Fibroblast of skin of abdomen (primary cell): ENCODE results near the gene MUC5AC.
"Not testable (repeated sequence)": the region's sequence is repeated elsewhere in the genome, so short reads cannot be mapped to it uniquely, and the experiment has no call there.

Source experiments
- DNase-seq: peaks from one replicate; pipeline ENCODE4 v3.0.0-alpha.2; 2013

The MUC5AC gene

DNA sequence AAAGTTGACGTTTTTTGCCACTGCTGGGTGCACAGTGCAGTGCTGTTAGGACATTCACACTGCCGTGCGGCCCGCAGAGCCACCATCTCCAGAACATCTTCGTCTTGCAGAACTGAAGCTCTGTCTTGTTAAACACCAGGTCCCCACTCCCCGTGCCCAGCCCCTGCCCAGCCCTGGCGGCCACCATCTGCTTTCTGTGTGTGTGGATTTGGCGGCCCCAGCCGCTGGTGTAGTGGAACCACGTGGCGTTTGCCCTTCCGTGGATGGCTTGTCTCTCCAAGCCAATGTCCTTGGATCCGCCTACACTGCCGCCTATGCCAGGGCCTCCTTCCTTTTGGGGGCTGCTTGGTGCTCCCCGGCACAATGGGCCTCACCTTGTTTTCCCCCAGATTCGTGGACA lies 8.2 kb upstream of the MUC5AC start:
- no peak for DNase-seq

DNA sequence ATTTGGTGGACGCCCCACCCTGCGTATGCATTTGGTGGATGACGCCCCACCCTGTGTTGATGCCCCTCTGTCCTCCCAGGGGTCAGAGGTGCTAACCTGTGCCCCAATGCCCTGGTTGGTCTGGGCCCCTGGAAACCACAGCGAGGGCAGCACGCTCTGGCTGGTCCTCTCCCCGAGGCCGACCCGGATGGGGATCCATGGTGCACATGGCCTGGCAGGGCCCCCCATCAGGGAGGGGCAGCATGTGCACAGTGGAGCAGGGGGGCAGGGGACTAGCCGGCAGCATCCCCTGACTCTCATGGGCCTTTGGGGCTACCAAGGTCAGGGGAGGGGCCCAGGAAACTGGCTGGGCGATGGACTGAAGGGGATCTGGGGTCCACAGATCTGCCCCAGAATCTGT lies 7.6 kb upstream of the MUC5AC start:
- no peak for DNase-seq

DNA sequence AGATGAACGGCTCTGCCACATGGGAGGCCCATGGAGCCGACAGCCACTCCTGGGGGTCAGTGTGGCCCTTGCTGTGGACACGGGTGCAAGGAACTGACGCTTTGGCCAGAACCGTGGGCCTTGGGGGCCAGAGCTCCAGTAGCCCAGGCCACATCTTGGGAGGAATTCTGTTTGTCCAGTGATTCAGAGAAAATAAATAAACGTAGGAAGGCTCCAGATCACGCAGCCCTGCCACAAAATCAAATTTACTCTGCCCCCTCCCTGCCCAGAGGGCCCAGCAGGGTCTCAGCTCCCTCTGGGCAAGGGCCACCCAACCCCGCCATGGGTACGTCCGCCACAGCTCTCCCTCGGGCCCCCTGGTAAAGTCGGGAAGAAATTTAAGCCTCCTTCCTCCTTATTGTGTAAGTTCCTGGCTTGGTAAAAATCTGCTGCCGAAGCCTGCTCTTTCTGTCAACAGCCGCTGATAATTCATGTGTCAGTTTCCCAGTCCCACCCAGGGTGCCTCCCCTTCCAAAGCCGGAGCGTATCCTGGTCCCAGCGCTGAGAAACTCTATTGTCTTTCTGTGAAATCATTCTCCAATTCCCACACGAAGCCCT lies 6.9 kb upstream of the MUC5AC start:
- DNase-seq, result no peak

DNA sequence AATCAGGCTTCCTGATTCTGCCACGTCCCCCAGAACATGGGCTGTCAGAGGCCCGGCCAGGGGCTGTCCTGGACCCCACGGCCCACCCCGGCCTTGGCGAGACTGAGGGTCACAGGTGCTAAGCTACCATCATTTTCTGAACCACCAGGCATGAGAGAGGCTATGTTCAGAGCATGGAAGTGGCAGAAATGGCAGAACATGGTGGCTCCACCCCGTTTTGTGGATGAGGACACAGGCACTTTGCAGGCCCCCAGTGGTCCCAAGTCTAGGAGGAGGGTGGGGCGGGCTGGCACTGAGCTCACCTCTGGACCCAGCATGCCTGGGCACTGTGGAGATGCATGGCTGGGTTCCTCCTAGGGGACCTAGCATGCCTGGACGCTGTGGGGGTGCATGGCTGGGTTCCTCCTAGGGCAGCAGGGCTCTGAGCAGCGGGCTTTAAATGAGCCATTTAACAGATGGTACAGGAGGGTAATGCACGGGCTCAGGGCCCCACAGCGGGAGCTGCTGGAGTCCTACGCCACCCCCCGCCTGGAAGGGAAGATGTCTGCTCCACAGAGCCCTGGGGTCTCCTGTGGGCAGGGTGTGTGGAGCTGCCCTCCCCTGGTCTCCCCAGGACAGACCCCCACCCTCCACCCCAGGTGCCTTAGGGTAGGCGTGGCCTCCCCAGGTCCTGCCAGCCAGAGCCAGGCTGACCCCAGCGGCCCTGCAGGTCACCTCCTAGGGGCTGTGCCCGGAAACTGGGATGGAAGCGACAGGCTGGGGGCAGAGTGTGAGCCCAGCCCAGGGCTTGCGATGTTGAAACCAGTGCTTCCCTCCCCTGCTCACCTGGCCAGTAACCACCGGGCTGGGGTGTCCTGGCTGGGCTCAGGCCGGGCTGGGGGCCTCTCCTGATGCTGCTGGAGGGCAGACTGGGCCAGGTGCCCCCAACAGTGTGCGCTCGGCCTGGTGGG lies 6.1 kb upstream of the MUC5AC start:
- DNase-seq, result no peak

DNA sequence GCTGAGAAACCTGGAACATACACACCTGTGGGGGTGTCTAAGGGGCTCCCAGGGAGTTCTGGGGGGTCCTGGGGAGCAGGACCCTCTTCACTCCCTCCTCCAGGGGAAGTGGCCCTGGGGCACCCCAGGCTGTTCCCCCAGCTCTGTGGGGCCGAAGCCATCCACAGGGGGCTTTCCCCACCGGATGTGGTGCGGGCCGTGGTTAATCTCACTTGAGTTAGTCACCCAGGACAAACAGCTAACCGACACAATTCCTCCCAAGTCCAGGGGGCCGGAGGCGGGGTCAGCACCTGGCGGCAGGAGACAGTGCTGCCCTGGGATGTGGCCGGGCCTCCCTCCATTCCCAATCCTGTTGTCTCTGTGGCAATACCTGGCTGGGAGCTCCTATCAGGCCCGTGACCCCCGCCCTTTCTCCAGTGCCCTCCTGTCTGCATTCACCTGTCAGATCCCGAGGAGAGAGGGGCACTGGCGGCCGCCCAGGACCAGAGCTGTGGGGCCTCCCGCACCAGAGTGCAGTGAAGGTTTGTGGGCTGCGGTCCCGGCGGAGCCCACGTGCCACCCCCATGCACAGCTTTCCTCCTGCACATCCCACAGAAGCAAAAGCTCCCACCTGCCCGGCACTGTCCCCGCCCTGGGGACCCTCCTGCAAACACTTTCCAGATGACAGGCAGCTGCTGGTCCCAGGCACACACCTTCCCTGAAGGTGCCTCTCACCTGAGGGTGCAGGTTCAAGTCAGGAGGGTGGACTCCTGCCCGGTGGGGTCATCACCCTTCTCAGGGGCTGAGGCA lies 5.2 kb upstream of the MUC5AC start:
- no peak for DNase-seq

DNA sequence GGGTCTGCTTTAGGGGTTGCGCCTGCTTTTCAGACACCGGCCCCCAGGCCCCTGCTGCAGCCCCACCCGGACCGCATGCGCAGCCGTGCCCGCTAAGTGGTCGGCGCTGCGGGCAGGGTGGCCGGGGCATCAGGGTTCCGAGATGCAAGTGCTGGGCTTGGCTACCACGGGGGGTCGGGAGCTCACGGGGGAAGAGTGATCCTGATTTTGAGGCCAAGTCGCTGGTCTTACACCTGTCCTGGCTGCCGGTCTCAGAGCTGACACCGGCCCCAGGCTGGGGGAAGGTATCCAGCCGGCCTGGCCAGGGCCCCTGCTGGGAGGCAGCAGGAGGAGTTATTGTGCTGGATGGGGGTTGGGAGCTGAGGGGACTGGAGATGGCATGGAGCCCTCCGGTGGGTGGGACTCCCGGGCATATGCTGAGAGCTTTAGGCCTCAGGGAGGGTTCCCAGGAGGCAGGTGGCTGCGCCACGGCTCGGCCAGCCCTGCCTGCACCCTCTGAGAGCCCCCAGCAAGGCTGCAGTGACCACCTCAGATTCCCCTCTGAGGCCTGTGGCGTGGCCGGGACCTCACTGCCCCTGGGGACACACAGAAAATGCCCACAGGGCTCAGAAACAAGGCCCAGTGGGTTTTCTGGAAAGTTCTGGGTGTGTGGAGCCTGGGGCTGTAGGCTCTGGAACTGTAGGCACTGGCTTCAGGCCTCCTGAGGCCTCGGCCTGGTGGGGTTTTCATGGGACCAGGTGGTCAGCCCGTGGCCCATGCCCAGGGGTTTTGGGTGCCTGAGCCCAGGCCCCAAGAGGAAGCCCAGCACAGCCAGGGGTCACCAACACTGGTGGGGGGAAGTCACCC lies 4.4 kb upstream of the MUC5AC start:
- no peak for DNase-seq

DNA sequence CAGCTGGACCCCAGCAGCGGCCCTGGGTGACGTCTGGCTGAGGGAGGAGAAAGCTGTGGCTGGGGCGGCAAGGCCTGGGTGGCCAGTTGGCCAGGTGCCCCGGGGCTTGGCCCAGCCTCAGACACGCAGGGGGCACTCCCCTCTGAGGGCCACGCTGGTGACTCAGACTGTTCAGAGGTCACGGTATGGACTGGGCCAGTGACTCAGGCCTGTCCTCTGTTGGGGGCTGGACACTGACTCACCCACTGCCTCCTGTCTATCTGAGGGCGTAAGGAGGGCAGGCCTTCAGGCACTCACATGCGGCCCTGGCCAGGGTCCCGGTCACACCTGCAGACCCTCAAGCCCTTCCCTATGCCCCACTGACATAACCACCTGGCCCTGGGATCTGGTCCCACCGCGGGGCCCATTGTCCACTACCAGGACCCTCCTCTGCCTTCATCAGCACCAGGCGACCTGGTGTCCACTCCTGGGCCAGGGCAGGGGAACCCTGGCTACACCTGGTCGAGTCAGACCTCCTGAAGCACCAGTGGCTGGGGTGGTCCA lies 3.7 kb upstream of the MUC5AC start:
- DNase-seq, result peak; percentile 43

DNA sequence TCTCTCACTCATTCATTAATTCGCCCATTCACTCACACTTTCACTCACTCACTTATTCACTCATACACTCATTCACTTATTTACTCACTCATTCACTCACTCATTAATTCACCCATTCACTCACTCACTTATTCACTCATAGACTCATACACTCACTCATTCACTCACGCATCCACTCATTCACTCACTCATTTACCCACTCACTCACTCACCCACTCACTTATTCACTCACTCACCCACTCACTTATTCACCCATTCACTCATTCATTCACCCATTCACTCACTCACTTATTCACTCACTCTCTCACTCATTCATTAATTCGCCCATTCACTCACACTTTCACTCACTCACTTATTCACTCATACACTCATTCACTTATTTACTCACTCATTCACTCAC lies 3.1 kb upstream of the MUC5AC start:
- DNase-seq, result not testable (repeated sequence)

DNA sequence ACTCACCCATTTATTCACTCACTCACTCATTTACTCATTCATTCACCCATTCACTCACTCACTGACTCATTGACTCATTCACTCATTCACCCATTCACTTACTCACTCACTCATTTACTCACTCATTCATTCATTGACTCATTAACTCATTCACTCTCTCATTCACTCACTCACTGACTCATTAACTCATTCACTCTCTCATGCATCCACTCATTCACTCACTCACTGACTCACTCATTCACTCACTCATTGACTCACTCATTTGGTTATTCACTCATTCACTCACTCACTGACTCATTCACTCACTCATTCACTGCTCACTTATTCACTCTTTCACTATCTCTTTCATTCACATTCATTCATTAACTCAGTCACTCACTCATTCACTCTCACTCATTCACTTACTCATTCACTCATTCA lies 2.5 kb upstream of the MUC5AC start:
- DNase-seq, result no peak

DNA sequence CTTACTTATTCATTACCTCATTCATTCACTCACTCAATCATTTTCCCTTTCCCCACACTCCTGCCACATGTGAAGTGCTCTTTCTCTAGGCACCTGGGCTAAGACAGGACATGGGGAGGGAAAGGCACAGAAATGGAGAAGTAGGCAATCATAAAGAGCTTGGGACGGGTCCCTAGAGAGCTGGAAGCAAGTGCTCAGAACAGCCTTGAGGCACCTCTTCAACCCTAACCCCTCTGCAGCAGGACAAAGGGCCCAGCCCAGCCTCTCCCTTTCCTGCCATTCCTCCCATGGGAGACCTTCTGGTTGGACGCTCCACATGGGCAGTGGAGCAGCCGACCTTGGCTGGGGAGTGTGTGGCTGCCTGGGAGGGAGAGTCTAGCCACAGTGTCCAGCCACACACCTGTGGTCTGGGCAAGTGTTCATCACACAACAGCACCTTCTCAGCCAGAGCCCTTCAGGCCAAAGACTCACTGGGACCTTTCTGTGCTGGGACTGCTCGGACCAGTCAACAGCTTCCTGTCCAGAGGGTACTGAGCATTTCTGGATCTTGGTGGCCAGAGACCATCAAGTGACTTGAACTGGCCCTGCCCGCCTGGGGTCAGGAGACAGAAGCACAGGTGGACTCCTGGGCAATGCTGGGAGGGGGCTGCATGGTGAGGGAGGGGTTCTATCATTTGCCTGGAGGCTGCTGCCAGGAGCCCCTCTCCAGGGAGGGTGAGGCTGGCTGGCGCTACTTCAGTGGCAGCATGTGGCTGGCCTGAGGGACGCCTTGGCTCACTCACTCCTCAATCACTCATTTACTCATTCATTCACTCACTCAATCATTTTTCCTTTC lies 1.0 kb upstream of the MUC5AC start:
- DNase-seq, result no peak

DNA sequence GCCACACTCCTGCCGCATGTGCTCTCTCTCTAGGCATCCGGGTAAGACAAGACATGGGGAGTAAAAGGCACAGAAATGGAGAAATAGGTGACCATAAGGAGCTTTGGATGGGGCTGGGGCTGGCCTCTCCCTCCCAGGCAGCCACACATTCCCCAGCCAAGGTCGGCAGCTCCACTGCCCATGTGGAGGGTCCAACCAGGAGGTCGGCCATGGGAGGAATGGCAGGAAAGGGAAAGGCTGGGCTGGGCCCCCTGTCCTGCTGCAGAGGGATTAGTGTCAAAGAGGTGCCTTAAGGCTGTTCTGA lies 460 bp upstream of the MUC5AC start:
- no peak for DNase-seq

DNA sequence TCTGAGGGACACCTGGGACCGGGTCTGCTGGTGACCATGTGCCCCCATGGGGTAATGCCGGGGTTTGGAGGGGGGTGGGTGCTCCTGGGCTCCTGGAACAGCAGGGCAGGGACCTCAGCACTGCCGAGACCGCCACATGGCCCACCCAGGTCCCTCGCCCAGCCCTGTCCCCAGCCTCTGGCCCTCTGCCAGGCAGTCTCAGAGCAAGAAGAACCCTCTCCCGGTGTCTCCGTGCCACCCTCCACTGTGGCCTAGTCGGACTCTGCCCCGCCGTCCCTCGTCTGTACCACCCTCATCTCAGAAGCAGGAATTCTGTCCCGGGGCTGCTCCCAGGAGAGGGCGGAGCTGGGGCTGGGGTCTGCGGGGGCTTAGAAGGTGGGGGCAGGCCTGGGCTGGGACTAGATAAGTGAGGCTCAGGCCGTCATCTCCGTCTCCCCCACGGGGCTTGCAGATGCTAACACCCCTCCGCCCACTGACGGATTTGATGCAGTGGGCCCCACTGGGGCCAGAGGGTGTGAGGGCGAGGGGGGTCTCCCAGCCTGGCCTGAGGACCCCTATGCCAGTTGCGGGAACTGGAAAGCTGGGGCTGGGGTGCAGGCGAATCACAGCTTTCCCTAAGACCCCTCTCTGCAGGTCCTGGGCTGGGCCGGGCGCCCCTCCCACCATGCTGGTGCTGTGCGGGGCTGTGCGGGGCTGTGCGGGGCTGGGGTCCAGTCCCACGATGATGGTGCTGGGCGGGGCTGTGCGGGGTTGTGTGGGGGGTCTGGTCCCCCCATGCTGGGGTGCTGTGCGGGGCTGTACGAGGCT lies 1.1 kb downstream of the MUC5AC start:
- no peak for DNase-seq

DNA sequence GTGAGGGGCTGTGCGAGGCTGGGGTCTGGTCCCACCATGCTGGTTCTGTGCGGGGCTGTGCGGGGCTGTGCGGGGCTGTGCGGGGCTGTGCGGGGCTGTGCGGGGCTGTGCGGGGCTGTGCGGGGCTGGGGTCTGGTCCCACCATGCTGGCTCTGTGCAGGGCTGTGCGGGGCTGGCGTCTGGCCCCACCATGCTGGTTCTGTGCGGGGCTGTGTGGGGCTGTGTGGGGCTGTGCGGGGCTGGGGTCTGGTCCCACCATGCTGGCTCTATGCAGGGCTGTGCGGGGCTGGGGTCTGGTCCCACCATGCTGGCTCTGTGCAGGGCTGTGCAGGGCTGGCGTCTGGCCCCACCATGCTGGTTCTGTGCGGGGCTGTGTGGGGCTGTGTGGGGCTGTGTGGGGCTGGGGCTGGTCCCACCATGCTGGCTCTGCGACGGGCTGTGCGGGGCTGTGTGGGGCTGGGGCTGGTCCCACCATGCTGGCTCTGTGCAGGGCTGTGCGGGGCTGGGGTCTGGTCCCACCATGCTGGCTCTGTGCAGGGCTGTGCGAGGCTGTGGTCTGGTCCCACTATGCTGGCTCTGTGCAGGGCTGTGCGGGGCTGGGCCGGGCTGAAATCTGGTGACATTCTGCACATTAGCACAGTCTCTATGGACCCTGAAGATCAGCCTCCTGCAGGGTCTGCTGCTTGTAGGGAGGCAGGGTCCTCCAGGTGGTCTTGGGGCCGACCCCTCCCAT lies 1.9 kb downstream of the MUC5AC start:
- not testable (repeated sequence) for DNase-seq

DNA sequence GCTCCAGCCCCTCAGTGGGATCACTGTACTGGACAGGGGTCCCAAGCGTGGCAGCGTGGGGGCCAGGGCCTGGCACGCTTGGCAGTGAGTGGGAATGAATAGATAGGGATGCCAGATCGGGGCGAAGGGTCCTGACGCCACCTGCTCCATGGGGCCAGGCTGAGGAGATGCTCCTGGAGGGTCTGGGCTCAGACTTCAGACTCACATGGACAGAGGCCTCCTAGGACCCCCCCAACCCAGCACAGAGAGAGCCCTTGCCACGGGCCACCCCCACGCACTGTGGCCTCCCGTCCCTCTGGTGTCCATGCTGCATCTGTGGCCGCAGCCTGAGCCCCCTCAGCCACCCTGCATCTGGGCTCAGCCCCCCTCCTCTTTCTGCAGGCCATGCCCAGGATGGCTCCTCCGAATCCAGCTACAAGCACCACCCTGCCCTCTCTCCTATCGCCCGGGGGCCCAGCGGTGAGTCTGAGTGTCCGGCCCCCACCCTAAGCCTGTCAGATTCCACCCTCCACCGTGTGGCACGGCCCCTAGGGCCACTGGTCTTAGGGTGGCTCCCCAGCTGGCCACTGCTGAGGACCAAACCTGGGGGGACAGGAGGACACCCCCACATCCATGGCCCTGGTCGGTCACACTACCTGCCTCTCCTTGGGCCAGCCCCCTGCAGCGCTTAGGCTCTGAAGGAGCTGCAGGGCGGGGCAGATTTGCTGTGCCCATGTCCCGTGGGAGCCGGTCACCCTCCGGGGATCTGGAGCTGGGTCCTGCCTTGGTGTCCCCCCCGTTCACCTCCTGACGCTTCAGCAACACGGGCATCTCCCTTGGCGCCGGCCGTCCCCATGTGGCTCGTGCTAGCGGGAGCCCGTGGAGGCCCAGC lies 2.7 kb downstream of the MUC5AC start:
- no peak for DNase-seq

DNA sequence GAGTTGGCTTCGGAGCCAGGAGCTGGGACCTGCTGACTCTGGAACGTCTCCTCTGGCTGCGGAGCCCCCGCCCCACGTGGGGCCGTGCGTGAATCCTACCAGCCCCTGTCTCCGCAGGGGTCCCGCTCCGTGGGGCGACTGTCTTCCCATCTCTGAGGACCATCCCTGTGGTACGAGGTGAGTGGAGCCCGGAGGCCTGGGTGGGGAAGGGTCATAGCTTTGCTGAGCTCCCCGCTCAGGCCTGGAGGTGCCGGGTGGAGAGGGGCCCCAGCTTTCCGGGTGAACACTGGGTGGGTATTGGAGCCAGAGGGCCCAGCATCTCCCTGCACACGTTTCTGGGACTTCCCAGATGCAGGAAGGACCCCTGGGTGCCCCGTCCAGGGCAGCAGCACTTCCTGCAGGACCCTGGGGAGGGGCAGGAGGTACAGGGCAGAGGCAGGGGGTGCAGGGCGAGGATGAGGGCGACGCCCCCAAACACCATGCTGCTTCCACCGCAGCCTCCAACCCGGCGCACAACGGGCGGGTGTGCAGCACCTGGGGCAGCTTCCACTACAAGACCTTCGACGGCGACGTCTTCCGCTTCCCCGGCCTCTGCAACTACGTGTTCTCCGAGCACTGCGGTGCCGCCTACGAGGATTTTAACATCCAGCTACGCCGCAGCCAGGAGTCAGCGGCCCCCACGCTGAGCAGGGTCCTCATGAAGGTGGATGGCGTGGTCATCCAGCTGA lies 3.8 kb downstream of the MUC5AC start:
- no peak for DNase-seq

DNA sequence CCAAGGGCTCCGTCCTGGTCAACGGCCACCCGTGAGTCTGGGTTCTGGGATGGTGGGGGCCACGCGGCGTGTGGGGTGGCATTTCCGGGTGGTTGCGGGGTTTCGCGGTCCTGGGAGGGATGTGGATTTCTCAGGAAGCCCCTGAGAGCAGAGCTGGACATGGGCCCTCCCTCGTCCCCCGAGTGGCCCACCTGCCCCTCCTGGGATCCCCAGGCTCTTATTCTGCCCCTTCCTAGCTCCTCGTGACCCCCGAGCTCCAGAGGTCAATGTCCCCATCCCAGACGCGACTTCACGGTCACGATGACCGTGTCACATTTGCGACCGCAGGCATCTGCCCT lies 4.4 kb downstream of the MUC5AC start:
- DNase-seq, result no peak

DNA sequence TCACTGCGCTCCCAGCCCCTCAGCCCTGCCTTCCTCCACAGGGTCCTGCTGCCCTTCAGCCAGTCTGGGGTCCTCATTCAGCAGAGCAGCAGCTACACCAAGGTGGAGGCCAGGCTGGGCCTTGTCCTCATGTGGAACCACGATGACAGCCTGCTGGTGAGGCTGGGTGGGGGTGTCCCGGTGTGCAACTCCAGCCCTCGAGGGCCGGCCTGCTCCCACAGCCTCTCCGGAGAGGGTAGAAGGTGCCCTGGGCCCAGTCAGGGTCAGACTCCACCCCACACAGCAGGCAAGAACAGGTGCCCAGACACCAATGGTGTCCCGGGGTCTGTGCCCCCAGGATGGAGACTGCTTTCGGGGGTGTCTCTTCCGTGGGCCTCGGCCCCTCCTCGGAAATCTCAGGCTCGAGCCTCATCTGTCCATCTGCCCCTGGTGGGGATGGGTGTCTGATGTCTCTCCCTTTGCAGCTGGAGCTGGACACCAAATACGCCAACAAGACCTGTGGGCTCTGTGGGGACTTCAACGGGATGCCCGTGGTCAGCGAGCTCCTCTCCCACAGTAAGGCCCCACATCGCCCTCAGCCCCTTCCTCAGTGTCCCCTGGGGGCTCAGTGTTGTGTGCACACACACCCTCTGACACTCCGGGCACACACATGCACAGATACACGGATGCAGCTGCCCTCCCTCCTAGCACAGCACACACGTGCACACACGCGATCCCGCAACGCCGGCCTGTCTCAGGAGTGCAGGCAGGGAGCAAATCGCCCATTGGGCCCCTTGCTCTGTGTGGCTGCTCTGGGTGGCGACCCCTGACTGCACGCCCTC lies 4.9 kb downstream of the MUC5AC start:
- DNase-seq, result no peak
